Measurements from ENCODE around the gene TMUB1. TPM values are rescaled to one million over a fixed set of nuclear protein-coding genes. Genes with fewer than 3 reads are reported as not detected.

The TMUB1 gene
- total RNA-seq, 4 donors from 2014 or later = 58.5 to 61.7 (median 60.4) TPM

GRCh38 chr7:151069841-151070573 is 13.3 kb downstream of the TMUB1 start:
- TF ChIP-seq, protein P1, sequence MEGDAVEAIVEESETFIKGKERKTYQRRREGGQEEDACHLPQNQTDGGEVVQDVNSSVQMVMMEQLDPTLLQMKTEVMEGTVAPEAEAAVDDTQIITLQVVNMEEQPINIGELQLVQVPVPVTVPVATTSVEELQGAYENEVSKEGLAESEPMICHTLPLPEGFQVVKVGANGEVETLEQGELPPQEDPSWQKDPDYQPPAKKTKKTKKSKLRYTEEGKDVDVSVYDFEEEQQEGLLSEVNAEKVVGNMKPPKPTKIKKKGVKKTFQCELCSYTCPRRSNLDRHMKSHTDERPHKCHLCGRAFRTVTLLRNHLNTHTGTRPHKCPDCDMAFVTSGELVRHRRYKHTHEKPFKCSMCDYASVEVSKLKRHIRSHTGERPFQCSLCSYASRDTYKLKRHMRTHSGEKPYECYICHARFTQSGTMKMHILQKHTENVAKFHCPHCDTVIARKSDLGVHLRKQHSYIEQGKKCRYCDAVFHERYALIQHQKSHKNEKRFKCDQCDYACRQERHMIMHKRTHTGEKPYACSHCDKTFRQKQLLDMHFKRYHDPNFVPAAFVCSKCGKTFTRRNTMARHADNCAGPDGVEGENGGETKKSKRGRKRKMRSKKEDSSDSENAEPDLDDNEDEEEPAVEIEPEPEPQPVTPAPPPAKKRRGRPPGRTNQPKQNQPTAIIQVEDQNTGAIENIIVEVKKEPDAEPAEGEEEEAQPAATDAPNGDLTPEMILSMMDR (IDR thresholded peaks at IDR 0.05) = no peak
- no peak for TF ChIP-seq POLR2A (IDR thresholded peaks at IDR 0.05)
- intact Hi-C loops (cut with DNase I; ENCODE audit: low total_unique reads) = no loop called here
- DNase-seq (ENCODE audit: low spot score in 2 of 2) = no peak
- no peak overlapping the region for H3K4me3 ChIP-seq (ENCODE audit: low read depth, poor library complexity, severe bottlenecking)
- 73 to 89% methylated on average over 10 to 16 of the region's 17 CpGs for WGBS, 2 donors

DNA sequence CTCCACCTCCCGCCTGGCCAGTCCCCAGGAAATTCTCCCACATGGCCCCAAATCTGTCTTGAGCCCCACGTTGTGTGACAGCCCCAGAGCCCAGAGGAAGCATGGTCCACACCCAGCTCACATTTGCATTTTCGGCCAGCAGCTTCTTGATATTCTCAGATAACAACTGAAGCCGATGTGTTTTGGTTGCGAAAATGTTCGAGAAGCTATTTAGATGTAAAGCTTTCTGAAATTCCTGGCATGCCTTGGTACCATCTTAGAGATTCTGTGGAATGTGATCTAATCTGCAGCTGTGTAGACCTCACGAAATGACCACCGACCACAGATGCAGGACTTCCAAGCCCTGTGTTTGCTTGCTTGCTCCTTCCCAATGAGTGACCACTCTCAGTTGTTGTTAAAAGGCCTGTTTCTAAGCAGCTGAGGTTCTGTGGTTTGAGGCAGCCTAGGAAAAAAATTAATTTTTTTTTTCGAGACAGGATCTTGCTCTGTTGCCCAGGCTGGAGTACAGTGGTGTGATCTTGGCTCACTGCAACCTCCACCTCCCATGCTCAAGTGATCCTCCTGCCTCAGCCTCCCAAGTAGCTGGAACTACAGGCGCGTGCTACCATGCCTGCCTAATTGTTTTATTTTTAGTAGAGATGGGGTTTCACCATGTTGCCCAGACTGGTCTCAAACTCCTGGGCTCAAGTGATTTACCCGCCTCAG is 15.1 kb downstream of the TMUB1 start:
- DNase-seq (ENCODE audit: low spot score in 2 of 2) = no peak
- H3K4me3 ChIP-seq (ENCODE audit: low read depth, poor library complexity, severe bottlenecking) = no peak overlapping the region
- TF ChIP-seq, protein P1 (IDR thresholded peaks at IDR 0.05) = no peak
- TF ChIP-seq POLR2A (IDR thresholded peaks at IDR 0.05) = no peak
- intact Hi-C loops (cut with DNase I; ENCODE audit: low total_unique reads) = no loop called here
- WGBS, 2 donors = 83 to 88% methylated on average over 12 of the region's 12 CpGs

GRCh38 chr7:151066273-151066974 is 16.9 kb downstream of the TMUB1 start:
- 88 to 89% methylated on average over 39 of the region's 39 CpGs for WGBS, 2 donors
- intact Hi-C loops (cut with DNase I; ENCODE audit: low total_unique reads) = no loop called here

DNA sequence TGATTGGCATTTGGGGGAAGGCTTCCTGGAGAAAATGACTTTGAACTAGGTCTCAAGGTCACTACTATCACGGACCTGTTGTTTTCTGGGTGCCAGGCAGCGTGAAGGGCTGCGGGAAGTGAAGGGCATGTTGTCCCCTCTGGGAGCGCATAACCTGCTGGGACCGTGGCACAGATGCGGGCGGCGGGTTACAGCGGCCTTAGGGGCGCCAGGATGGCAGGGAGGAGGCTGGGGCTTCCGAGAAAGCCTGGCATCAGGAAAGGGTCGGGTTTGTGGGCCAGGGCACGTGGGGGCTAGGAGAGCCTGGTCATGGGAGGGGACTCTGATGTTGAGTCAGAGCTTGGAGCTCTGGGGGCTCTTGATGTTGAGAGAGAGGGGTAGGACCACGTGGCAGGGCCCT is 17.8 kb downstream of the TMUB1 start:
- WGBS, 2 donors = 93 to 94% methylated on average over 14 of the region's 14 CpGs
- no peak overlapping the region for H3K4me3 ChIP-seq (ENCODE audit: low read depth, poor library complexity, severe bottlenecking)
- intact Hi-C loops (cut with DNase I; ENCODE audit: low total_unique reads) = no loop called here
- DNase-seq (ENCODE audit: low spot score in 2 of 2) = no peak
- no peak for TF ChIP-seq POLR2A (IDR thresholded peaks at IDR 0.05)
- TF ChIP-seq, protein P1 (IDR thresholded peaks at IDR 0.05) = no peak

More at GRCh38 chr7:151066273-151066974, 16.9 kb downstream of the TMUB1 start:
- H3K4me3 ChIP-seq (ENCODE audit: low read depth, poor library complexity, severe bottlenecking) = no peak overlapping the region
- TF ChIP-seq, protein P1 (IDR thresholded peaks at IDR 0.05) = no peak
- TF ChIP-seq POLR2A (IDR thresholded peaks at IDR 0.05) = no peak
- no peak for DNase-seq (ENCODE audit: low spot score in 2 of 2)

DNA sequence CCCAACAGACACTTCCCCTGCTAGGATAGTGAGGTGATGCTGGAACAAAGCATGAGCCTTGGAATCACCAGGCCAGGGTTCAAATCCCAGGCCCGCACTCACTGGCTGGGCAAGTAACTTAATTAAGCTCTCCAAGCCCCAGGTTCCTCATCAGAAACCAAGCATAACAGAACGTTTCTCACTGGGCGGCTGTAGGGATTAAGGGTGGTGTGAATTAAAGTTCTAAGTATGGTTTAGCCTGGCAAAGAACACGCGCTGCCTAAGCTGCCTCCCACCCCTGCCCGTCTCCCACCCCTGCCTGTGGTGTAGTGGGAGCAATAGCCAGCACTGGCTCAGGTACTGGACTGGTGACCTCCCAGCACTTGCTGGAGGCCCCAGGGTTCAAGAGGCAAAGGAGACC is 18.3 kb downstream of the TMUB1 start:
- intact Hi-C loops (cut with DNase I; ENCODE audit: low total_unique reads) = no loop called here
- TF ChIP-seq, protein P1 (IDR thresholded peaks at IDR 0.05) = no peak
- no peak for TF ChIP-seq POLR2A (IDR thresholded peaks at IDR 0.05)
- DNase-seq (ENCODE audit: low spot score in 2 of 2) = no peak
- 87 to 92% methylated on average over 6 of the region's 6 CpGs for whole genome bisulfite sequencing, 2 donors
- H3K4me3 ChIP-seq (ENCODE audit: low read depth, poor library complexity, severe bottlenecking) = no peak overlapping the region

Data from lower leg skin (tissue), 4 donors.